HG03439 (cell line): ENCODE data around the gene NKAIN1.

Experiments used
- ATAC-seq: cut with Tn5 transposase; IDR thresholded peaks from one replicate; pipeline ENCODE4 v1.9.1; 2021; ENCODE audit warnings: mild to moderate bottlenecking, moderate library complexity; ENCODE audit not compliant: unreplicated experiment

NKAIN1 gene

GRCh38 chr1:31234123-31234708 is 5.5 kb downstream of the NKAIN1 start:
- no peak for ATAC-seq

GRCh38 chr1:31232689-31233088 is 7.0 kb downstream of the NKAIN1 start:
- no peak for ATAC-seq

GRCh38 chr1:31231802-31232201 is 7.9 kb downstream of the NKAIN1 start:
- ATAC-seq: no peak

- ATAC-seq: no peak
Observed at GRCh38 chr1:31230378-31230777, 9.3 kb downstream of the NKAIN1 start.

GRCh38 chr1:31228986-31229385 is 10.7 kb downstream of the NKAIN1 start:
- ATAC-seq: no peak

GRCh38 chr1:31227891-31228568 is 11.7 kb downstream of the NKAIN1 start:
- no peak for ATAC-seq

GRCh38 chr1:31224068-31224467 is 15.6 kb downstream of the NKAIN1 start:
- no peak for ATAC-seq

GRCh38 chr1:31222176-31222575 is 17.5 kb downstream of the NKAIN1 start:
- ATAC-seq: no peak

GRCh38 chr1:31221072-31221471 is 18.6 kb downstream of the NKAIN1 start:
- ATAC-seq: no peak

GRCh38 chr1:31219489-31219888 is 20.2 kb downstream of the NKAIN1 start:
- ATAC-seq: no peak

- no peak for ATAC-seq
Observed at GRCh38 chr1:31218705-31219104, 21.0 kb downstream of the NKAIN1 start.

GRCh38 chr1:31216016-31216415 is 23.7 kb downstream of the NKAIN1 start:
- no peak for ATAC-seq

- ATAC-seq: no peak
Observed at GRCh38 chr1:31215065-31215570, 24.6 kb downstream of the NKAIN1 start.

- no peak for ATAC-seq
Observed at GRCh38 chr1:31214316-31215064, 25.2 kb downstream of the NKAIN1 start.

GRCh38 chr1:31208361-31208945 is 31.2 kb downstream of the NKAIN1 start:
- no peak for ATAC-seq

GRCh38 chr1:31207569-31207968 is 32.1 kb downstream of the NKAIN1 start:
- no peak for ATAC-seq

- no peak for ATAC-seq
Observed at GRCh38 chr1:31207046-31207445, 32.6 kb downstream of the NKAIN1 start.

GRCh38 chr1:31203215-31203614 is 36.5 kb downstream of the NKAIN1 start:
- ATAC-seq: no peak

GRCh38 chr1:31201931-31202360 is 37.7 kb downstream of the NKAIN1 start:
- no peak for ATAC-seq

GRCh38 chr1:31199949-31200348 is 39.7 kb downstream of the NKAIN1 start:
- ATAC-seq: no peak

- ATAC-seq: no peak
Observed at GRCh38 chr1:31199236-31199790, 40.4 kb downstream of the NKAIN1 start.
